NCI-H1417 treated with DMSO at 0.1 percent for 48 hours (cell line): ENCODE measurements around the gene CNGB1.
"Not testable (repeated sequence)": the region's sequence is repeated elsewhere in the genome, so short reads cannot be mapped to it uniquely, and the experiment has no call there.

ENCODE experiments used
- DNase-seq: peaks from one replicate; lab custom pipeline; 2025; lab: John Stamatoyannopoulos, UW

The CNGB1 gene

DNA sequence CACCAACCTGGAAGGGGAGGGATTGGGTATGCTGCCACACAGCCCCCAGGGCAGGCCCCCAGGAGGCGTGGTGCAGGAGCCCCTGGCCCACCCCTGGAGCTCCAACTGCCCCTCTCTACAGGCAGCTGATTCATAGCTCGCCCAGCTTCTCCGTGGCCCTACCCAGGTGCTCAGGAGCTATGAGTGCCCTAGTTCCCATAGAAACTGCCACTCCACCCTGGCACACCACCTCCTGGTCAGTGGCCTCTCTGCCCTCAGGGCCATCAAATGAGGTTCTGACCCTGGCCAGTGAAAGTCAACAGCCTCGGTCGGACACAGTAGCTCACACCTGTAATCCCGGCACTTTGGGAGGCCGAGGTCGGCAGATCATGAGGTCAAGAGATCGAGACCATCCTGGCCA lies 18.0 kb downstream of the CNGB1 start:
- no peak for DNase-seq

DNA sequence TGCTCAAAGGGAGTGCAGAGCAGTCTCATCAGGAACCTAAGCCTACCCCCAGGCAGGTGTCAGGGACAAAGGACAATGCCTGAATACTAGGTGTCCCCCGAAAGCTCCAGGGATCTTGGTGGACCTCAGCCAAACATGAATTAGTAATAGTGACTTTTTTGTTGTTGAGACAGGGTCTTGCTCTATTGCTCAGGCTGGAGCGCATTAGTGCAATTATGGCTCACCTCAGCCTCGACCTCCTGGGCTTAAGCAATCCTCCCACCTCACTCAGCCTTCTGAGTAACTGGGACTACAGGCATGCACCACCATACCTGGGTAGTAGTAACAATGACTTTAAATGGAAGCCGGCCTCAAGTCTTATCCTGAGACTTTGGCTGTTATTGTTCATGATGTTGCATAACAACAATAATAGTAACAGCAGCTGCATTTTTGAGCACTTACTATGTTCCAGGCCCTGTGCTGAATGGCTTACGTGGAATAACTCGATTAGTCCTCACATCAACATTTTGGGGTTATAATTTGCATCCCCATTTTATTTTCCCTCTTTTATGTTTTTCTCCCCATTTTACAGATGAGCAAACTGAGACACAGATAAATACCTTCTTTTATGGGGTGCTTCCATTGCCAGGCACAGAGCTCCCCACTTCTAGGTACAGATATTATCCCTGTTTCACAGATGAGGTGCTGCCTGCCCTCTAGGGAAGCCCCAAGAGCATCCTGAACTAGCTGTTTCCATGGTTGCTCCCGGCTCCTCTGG lies 19.5 kb downstream of the CNGB1 start:
- DNase-seq: no peak

DNA sequence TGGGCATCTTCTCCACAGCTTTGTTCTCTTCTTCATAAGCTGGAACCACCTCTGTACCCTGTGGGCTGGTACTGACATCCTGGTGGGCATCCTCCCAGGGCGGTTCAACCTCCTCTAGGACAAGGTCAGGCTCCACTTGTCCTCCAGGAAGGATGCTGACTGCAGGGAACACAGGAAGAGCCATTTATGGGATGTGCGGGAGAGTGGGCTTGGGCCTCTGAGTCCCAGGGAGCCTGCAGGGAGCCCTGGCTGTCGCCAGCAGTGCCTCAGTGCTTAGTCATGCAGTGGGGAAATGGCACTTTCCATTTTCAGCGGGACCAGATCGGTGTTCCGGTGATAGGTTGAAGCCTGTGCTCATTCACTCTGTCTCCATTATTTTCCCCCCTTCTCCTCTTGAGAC lies 20.5 kb downstream of the CNGB1 start:
- DNase-seq: no peak

DNA sequence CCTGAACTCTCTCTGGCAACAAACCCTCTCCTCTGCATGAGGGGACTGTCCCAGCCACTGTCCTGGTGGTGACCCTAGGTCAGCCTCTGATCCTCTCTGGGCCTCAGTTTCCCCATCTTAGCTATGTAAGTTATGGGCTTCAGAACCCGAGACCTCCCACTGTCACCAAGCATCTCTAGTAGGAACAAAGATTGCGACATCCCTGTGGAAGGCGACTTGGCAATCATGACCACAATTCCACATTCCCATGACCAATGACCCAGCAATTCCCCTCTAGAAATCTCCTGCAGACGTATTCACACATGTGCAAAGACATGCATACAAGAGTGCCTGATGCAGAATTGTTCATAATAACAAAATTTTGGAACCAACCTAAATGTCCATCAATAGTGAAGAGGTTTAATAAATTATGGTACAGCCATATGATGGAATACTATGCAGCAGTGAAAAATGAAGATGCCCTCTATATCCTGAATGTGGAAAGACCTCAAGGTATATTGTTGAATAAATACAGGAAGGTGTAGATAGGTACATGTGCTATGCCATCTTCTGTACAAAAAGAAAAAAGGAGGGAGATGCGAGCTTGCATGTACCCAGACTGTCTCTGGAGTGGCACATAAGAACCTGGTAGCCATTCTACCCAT lies 21.2 kb downstream of the CNGB1 start:
- DNase-seq: no peak

DNA sequence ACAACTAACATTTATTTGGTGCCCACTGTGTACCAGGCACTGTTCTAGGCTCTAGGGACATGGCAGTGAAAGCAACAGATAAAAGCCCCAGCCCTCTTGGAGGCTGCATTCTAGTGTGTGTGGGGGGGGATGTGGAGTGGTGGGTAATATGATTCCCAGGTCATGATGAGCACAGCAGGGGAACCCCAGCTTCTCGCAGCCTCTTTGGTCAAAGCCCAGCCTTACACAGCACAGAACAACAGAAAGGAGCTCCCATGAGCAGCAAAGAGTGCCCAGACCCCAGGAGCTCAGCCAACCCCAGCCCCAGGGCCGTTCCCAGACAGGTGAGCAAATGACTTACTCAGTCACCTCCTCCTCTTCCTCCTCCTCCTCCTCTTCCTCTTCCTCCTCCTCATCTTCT lies 21.9 kb downstream of the CNGB1 start:
- DNase-seq: no peak

DNA sequence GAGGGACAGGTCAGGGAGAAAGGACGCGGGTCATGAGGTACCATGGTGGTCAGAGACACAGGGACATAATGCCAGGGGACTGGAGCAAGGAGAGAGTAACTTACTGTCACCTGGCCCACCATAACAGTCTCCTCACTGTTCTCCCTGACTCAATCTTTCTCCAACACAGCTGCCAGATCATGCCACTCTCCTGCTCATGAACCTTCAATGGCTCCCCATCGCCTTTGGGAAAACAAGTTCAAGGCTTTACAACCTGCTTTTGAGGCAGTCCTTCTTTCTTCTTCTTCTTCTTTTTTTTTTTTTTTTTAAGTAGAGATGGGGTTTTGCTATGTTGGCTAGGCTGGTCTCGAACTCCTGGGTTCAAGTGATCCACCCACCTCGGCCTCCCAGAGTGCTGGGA lies 22.9 kb downstream of the CNGB1 start:
- no peak for DNase-seq

DNA sequence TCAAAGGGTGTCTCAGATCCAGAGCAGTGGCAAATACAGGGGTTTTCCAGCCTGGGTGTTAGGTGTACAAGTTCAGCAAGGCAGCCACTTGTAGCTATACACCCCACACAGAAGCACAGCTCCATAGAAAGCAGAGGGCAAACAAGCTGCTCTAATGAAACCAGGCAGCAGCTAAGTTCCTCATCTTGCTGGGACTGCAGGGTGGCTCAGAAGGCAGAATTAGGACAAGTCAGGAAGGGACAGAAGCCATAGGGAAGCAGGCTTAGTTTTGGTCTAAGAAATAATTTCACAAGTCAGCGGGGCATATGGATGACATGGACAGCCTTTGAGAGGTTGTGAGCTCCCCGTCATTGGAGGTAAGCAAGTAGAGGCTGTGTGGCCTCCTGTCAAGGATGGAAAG lies 23.7 kb downstream of the CNGB1 start:
- DNase-seq: no peak

DNA sequence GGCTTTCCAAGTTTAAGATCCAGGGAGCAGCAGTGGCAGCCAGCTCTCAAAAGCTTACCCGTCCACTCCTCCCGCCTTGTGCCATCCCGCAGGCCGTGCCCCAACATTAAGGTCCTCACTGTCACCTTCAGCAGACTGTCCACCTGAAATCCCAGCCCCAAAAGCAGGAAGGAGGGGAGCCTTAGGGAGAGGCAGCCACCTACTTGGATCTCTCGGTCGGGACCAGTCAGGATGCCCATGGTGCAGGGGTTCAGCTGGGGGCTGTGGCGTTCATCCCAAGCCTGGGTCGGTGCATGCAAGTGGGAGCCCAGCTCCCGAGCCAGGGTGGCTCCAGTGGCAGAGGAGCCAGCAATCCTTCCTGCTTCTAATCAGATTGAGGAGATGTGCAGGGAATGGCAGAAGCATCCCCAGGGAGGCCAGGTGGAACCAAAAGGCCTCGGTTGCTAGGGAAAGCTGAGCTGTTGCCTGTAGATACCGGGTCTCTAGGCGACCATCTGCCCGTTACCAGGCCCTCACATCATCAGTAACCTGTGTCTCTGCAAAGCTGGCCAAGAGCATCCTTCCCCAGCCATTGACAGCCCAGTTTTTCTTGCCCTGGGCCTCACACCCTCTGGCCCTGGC lies 24.6 kb downstream of the CNGB1 start:
- peak; percentile 12 for DNase-seq

DNA sequence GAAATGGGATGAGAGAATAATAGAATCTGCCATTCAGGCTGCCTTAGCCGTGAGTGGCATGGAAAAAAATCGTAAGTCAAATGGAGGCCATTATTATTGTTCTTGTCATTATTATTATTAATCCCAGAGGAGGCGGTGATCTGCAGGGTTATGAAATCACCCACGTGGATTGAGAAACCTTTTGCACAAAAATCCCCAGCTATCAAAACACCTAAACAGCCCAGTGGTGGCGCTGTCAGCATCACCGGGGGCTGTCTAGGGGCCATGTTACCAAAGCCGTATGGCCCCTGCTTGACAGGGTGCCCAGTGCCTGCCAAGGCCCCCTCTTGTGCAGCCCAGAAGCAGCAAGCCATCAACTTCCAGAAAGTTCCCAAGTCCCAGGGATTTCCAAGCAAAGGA lies 25.2 kb downstream of the CNGB1 start:
- DNase-seq: no peak

DNA sequence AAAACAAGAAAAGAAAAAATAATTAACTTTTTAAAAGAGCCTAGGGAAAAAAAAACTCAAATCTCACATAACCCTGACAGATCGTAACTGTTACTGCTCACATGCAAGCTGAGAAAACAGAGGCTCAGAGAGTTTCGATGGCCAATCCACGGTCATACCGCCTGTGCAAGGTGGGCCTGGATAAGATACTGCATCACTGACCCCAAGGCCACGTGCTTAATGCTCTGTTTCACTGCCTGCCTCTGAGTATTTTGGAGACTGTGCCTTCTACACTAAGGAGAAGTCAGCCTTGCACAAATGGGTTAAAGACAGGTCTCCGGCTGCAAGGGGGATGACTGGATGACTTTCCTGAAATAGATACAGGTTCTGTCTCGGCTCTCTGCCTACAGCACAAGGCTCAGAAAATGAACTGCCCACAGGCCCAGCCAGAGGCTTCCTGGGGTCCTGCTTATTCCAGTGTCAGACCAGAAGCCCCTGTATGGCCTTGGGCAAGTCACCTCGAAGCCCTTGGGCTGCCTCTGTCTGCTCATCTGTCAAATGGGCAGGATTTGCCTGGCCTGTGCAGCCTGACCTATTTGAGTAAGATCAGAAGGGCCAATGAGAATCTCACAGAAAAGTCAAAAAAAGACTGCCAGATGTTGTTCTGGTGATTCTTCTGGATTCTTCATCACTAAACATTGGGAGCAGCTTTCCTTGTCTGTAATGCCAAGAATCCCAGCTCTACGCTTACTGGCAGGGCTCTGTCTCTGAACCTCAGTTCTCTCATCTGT lies 25.8 kb downstream of the CNGB1 start:
- DNase-seq: no peak

DNA sequence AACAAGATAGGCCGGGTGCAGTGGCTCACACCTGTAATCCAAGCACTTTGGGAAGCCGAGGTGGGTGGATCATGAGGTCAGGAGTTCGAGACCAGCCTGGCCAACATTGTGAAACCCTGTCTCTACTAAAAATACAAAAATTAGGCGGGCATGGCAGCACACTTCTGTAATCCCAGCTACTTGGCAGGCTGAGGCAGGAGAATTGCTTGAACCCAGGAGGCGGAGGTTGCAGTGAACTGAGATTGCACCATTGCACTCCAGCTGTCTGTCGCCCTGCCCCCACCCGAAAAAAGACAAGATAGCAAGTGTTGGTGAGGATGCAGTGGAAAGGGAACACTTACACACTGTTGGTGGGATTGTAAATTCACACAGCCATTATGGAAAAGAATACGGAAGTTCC lies 27.5 kb downstream of the CNGB1 start:
- not testable (repeated sequence) for DNase-seq

DNA sequence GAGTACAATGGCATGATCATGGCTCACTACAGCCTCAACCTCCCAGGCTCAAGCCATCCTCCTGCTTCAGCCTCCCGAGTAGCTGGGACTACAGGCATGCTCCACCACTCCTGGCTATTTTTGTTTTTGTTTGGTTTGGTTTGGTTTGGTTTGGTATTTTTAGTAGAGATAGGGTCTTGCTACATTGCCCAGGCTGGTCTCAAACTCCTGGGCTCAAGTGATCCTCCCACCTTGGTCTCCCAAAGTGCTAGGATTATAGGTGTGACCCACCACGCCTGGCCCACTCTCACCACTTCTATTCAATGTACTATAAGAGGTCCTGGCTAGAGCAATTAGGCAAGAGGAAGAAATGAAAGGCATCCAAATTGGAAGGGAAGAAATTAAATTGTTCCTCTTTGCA lies 29.0 kb downstream of the CNGB1 start:
- DNase-seq: not testable (repeated sequence)

DNA sequence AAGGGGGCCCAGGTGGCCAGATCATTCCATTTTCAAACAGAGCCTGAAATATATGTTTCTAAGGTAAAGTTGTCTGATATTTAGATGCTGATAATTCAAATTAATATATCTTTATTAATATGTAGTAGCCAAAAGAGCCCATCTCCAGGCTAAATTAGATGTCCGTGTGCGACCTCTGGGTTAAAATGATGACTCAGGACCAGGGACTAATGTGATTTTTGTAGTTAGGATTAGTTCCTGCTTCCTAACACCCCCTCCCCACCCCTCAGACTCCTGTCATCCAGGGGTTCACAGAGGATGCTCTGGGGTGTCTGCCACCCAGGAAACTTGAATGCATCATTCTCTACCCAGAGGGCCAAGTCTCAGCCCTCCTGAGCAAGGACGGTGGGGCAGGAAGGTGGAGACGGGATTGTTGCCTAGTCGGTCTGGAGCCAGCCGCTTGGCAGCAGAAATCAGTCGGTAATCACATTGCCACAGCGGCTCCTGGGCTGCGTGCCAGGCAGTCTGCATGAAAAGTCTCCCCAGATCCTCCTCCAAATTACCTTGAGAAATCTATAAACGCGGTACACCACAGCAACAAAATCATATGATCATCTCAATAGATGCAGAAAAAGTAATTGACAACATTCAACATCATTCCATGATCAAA lies 29.8 kb downstream of the CNGB1 start:
- no peak for DNase-seq

DNA sequence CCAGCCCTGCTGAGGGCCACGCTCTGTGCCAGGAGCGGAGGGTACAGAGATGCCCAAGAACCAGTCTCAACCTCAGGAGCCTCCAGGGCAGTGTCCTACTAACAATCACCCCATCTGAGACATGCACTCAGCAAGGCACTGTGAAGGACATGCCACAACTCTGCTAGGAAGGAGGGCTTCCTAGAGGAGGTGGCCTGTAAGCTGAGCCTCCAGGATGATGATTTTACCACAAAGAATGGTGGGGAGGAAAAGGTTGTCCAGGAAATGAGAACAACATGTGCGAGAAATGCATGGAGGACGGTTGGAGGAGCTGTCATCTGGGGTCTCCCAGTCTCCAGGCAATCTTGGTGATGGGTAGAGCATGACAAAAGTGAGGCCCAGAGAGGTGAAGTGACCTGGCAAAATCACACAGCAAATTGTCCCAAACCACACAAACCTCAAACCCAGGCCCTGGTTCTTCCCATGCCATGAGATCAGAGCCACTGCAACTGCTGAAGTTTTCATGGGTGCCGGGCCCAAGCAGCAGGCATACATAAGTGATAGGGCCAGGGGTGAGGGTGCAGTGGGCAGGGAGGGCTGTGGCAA lies 30.5 kb downstream of the CNGB1 start:
- no peak for DNase-seq

DNA sequence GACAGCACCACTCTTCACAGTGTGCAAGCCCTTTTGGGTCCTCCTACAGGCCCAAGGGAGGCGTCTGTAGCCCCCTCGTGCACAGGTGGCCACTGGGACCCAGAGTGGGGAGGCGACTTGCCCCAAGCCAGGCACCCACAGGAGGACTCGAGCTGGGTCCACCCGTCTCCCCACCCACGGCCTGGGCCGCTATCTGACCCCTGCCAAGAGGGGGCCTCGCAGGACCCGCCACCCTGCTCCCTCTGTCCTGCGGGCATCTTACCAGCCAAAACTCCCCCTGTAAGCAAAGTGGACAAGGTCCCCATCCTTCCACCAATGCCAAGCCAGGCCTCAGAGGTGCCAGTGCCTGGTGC lies 31.1 kb downstream of the CNGB1 start:
- DNase-seq: no peak

DNA sequence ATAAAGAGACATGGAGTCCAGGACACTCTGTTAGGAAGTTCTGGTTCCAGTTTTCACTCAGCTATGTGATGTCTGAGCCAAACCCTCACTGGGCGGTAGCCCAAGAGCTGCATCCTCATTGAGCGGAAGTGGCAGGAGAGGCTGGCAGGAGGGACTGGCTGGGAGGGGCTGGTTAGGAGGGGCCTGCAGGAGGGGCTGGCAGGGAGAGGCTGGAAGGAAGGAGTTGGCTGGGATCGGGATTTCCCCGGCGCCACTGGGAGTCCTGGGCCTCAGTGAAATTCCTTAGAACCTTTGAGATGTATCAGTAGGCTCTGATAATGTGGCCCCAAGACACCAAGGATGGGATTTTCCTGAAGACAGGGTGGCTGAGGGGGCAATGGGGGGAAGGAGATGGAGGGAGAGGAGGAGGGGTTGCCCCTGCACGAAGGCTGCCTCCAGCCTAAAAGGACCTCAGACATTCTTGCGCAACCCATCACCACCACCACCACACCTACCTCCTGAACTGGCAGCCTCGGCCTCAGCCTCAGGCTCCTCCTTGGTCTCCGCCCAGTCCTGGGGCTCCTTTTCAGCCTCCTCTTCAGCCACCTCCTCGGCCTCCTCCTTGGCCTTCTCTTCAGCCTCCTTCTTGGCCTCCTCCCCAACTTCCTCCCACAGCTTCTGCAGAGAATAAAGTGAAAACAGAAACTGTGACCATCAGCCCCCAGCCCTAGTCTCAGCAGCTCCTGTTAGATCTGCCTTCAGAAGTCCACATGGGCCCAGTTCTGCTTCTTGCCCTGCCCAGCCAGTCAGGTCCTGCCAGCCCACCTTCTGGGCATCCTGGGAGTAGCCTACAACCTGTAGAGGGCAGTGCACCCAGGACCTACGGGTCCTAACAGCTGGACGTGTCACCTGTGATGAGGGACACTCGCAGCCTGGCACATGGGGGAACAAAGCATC lies 31.7 kb downstream of the CNGB1 start:
- no peak for DNase-seq

DNA sequence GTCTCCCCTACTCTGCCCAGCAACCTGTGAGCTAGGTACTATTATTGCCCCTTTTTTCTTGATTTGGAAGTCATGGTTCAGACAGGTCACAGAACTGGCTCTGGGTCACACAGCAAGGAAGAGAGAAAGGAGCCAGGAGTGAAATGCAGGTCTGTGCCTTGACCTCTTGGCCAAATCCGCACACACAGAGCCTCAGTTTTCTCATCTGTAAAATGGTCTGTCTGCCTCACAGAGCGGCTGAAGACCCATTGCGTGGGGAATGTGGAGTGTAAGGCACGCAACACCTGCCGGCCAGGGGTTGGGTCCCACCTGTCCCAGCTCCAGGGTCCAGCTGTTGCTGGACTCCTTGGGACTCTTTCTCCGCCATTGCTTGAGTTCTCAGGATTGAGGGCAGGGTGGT lies 32.4 kb downstream of the CNGB1 start:
- no peak for DNase-seq

DNA sequence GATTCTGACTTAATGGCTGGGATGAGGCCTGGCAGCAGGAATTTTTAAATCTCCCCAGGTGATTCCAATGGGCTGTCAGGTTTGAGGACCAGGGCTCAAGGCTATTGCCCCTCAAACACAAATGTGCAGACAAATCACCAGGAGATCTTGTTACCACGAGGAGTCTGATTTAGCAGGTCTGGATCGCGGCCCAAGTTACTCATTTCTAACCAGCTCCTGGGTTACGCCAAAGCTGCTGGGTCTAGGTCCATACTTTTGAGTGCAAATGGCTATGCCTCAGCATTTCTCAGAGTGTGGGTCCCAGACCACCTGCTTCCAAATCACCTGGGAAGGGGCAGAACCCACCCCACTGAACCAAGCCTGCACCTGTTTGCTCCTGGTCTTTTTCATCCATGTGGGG lies 33.1 kb downstream of the CNGB1 start:
- DNase-seq: no peak

DNA sequence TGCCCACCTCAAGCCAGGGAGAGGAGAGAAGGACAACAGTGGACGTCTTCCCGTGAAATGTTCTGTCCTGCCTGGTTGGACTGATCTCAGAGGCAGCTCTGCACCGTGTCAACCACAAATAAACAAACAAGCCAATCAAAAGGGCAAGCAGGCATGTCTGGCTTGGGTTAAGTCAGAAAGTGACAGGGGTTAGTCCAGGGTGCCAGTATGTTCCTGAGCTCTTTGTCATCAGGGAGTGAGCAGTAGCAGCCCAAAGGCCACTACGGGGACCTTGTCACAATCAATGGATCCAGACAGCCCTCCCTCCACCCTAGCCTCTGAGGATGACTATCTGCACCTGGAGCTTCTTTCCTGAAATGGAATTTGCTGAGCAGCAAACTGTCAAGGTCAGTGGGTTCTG lies 35.0 kb downstream of the CNGB1 start:
- DNase-seq: no peak

DNA sequence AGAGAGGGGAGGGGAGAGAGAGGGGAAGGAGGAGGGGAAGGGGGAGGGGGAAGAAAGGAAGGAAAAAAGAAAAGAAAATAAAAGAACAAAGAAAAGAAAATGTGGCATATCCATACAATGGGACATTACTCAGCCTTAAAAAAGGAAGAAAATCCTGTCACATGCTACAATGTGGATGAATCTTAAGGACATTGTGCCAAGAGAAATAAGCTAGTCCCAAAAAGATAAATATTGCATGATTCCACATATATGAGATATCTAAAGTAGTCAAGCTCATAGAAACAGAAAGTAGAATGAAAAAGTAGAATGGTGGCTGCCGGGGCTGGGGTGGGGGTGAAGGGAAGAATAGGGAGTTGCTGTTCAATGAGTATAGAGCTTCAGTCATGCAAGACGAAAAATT lies 40.4 kb downstream of the CNGB1 start:
- DNase-seq: no peak

DNA sequence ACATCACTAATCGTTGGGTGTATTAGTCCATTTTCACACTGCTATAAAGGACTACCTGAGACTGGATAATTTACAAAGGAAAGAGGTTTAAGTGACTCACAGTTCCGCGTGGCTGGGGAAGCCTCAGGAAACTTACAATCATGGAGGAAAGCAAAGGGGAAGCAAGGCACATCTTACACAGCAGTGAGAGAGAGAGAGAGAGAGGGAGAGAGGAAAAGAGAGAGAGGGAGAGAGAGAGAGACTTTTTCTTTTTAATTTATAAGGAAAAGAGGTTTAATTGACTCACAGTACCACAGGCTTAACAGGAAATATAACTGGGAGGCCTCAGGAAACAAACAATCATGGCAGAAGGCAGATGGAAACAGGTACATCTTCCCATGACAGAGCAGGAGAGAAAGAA lies 41.7 kb downstream of the CNGB1 start:
- no peak for DNase-seq
